GM19099 (cell line): ENCODE data around the gene GSTT2.

Source experiments
- POLR2A ChIP-seq: IDR thresholded peaks from 3 replicates; pipeline ENCODE4 v1.6.1; 2011; ENCODE audit warnings: low read depth; ENCODE audit not compliant: insufficient read length; ENCODE audit errors: extremely low read depth

The GSTT2 gene

GRCh38 chr22:24006207-24006913, 26.4 kb downstream of the GSTT2 start:
- TF ChIP-seq POLR2A = no peak

- no peak for TF ChIP-seq POLR2A
Measured at GRCh38 chr22:24006914-24007214, 26.9 kb downstream of the GSTT2 start.

- TF ChIP-seq POLR2A = no peak
Measured at GRCh38 chr22:24007253-24008021, 27.5 kb downstream of the GSTT2 start.

GRCh38 chr22:24008022-24008283, 28.0 kb downstream of the GSTT2 start:
- no peak for TF ChIP-seq POLR2A

- no peak for TF ChIP-seq POLR2A
Measured at GRCh38 chr22:24008381-24009226, 28.7 kb downstream of the GSTT2 start.

GRCh38 chr22:24009227-24010017, 29.5 kb downstream of the GSTT2 start:
- TF ChIP-seq POLR2A = no peak

- no peak for TF ChIP-seq POLR2A
Measured at GRCh38 chr22:24010018-24010391, 30.1 kb downstream of the GSTT2 start.

- no peak for TF ChIP-seq POLR2A
Measured at GRCh38 chr22:24011735-24012068, 31.8 kb downstream of the GSTT2 start.

- no peak for TF ChIP-seq POLR2A
Measured at GRCh38 chr22:24016156-24016555, 36.2 kb downstream of the GSTT2 start.

- no peak for TF ChIP-seq POLR2A
Measured at GRCh38 chr22:24021304-24021703, 41.4 kb downstream of the GSTT2 start.

- TF ChIP-seq POLR2A = no peak
Measured at GRCh38 chr22:24023204-24023789, 43.4 kb downstream of the GSTT2 start.

GRCh38 chr22:24024354-24024753, 44.4 kb downstream of the GSTT2 start:
- no peak for TF ChIP-seq POLR2A

GRCh38 chr22:24025475-24025874, 45.5 kb downstream of the GSTT2 start:
- no peak for TF ChIP-seq POLR2A

- TF ChIP-seq POLR2A = no peak
Measured at GRCh38 chr22:24026056-24026455, 46.1 kb downstream of the GSTT2 start.

- no peak for TF ChIP-seq POLR2A
Measured at GRCh38 chr22:24026733-24027132, 46.8 kb downstream of the GSTT2 start.

GRCh38 chr22:24027389-24027975, 47.5 kb downstream of the GSTT2 start:
- TF ChIP-seq POLR2A = no peak
